Large intestine (tissue), 3 donors: ENCODE measurements around the gene HEG1. TPM values are rescaled to one million over a fixed set of nuclear protein-coding genes. Genes with fewer than 3 reads are reported as not detected.
A peak's percentile ranks its signal among the peaks of the same experiment; 100 is the strongest.

ENCODE experiments used
- DNase-seq, 2 donors: peaks; one replicate each; pipeline versions ENCODE4 v3.0.0 to v3.0.0-alpha.2; 2013
- H3K27ac ChIP-seq: one replicate; pipeline ENCODE4 v1.5.1; 2013; ENCODE audit warnings: low read length
- H3K27me3 ChIP-seq: 2 replicates; pipeline ENCODE4 v1.6.1; 2013; ENCODE audit warnings: low read length; ENCODE audit not compliant: control insufficient read depth, insufficient read depth
- H3K36me3 ChIP-seq: 2 replicates; pipeline ENCODE4 v1.6.1; 2013; ENCODE audit warnings: low read length; ENCODE audit not compliant: control insufficient read depth, insufficient read depth
- H3K4me1 ChIP-seq: one replicate; pipeline ENCODE4 v1.6.1; 2013; ENCODE audit warnings: low read length; ENCODE audit not compliant: control insufficient read depth, insufficient read depth
- H3K4me3 ChIP-seq: one replicate; pipeline ENCODE4 v1.5.1; 2013; ENCODE audit warnings: low read length
- H3K9me3 ChIP-seq: one replicate; pipeline ENCODE4 v1.6.1; 2013; ENCODE audit warnings: mild to moderate bottlenecking, low read depth, low read length, moderate library complexity; ENCODE audit not compliant: control insufficient read depth
- WGBS: methylation state at CpG from one replicate; pipeline ENCODE4 v1.1.5; 2013; ENCODE audit warnings: low lambda C conversion rate; ENCODE audit not compliant: insufficient coverage; 5-methylcytosine and 5-hydroxymethylcytosine counted together
- polyA plus RNA-seq: library from polyadenylated mRNA; unstranded; fragments of 120-200 nt; gene quantifications from one replicate; pipeline ENCODE4 v1.2.1, GENCODE V29; 2013

HEG1 gene
- polyA plus RNA-seq, 1 donor = 15.0 TPM

DNA sequence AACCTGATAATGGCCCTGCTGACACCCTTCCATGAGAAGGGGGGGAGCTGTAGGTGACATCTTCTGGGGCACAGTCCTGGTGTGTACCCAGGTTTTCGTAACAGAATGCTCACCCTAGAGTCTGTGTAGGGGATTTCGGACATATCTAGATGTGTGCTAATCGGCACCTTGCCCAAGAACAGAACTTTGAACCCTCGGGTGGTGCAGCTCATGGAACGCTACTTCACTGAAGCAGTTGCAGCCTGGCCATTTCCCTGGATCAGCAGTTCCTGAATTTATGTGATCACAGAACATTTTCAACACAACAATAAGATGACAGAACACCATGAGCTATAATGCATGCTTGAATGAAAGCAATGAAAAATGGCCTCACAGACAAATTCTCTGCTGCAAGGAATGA lies 63.8 kb downstream of the HEG1 start:
- peak; percentile 92 to 97 for DNase-seq
- Histone ChIP-seq H3K4me3 (no peak overlapping the region), H3K9me3 (peaks cover 5% of the 10 kb centered on the region), H3K27me3 (no peaks in the 10 kb centered on the region), H3K36me3 (peaks cover 6% of the 10 kb centered on the region), H3K4me1 (peaks cover 41% of the 10 kb centered on the region), H3K27ac (peak overlapping the region; percentile 89)
- WGBS = no CpG with 5 or more reads among the region's 5 CpGs

DNA sequence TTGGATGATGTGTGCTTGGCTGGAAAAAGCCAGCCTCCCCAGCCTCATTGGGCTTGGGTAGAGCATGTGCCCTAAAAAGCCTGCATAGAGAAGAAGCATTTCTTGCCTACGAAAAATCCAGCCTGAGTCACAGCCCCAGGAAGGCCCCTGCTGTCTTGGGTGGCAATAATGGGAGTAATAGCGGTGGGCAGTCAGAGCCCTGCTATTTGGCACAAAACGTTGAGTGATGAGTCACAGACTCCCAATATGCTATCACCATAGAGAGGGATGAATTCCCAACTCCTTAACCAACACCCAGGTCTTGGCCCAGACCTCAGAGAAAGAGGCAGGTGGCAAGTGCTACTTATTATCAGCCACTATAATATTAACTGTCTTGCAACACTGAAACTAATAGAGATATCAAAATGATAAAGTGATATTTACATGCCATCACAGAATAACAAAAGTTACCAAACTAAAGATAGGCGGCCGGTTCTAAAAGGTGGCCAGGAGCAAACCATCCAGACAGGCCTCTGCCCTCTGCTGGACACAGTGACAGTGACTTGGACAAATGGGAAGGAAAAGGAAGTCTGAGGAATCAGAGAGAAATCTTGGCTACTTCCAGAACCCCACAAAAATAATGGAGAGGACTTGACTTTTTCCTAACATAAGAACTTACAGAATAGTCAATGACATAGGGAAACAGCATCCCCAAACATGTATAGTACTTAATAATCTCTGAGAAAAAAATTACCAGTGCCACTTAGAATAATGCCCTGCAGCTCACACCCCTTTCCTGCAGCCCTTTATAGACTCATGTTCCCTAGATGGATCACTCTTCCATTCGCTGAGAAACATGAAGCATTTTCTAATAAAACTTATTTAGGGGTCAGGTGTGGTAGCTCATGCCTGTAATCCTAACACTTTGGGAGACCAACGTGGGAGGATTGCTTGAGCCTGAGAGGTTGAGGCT lies 69.3 kb downstream of the HEG1 start:
- Histone ChIP-seq H3K4me1 (peaks cover 35% of the 10 kb centered on the region), H3K4me3 (no peak overlapping the region), H3K9me3 (peaks cover 5% of the 10 kb centered on the region), H3K27ac (peak overlapping the region; percentile 87), H3K27me3 (no peaks in the 10 kb centered on the region), H3K36me3 (no peaks in the 10 kb centered on the region)
- DNase-seq = peak in 1 of 2 donors; percentile 67
- WGBS = 62% methylated on average over 4 of the region's 7 CpGs

DNA sequence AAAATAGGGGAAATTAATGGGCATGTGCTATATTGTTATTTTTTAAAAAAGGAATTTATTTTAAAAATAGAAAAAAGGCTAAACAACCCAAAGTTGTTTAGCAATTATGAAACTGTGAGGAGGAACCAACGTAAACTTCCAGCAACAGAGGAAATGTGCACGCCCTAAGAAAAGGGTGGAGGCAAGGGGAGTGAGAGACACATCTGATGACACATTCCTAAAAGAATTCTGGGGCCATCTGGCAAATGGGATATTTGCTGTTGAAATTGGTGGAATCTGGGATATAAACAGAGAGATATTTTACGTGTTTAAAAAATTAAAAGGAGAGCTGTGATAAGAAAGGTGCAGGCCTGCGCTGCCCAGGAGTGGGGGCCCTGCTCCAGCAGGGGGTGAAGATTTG lies 70.4 kb downstream of the HEG1 start:
- Histone ChIP-seq H3K36me3 (no peaks in the 10 kb centered on the region), H3K27ac (peak overlapping the region; percentile 87), H3K4me1 (peaks cover 34% of the 10 kb centered on the region), H3K9me3 (peaks cover 5% of the 10 kb centered on the region), H3K4me3 (no peak overlapping the region), H3K27me3 (no peaks in the 10 kb centered on the region)
- peak in 1 of 2 donors; percentile 40 for DNase-seq
- 40% methylated on average over 1 of the region's 4 CpGs for WGBS

DNA sequence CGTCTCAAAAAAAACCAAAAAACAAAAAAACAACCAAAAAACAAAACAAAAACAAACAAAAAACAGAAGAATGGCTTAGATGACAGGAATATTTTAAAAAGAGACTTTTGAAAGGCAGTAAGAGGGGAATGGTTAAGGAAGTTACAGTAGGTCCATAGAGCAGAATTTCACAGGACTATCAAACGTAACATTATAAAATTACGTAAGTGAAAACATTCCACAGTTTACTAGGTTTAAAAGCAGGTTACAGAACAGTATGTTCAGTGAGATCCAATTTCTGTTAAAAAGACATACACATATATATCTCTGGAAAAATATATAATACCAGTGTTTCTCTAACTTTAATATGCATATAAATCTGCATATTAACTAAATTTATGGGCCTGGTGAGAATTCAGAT lies 71.0 kb downstream of the HEG1 start:
- Histone ChIP-seq H3K27ac (peak overlapping the region; percentile 87), H3K4me3 (no peak overlapping the region), H3K36me3 (no peaks in the 10 kb centered on the region), H3K9me3 (peaks cover 5% of the 10 kb centered on the region), H3K27me3 (no peaks in the 10 kb centered on the region), H3K4me1 (peaks cover 33% of the 10 kb centered on the region)
- peak in 1 of 2 donors; percentile 38 for DNase-seq
- WGBS = 80% methylated on average over 2 of the region's 3 CpGs

DNA sequence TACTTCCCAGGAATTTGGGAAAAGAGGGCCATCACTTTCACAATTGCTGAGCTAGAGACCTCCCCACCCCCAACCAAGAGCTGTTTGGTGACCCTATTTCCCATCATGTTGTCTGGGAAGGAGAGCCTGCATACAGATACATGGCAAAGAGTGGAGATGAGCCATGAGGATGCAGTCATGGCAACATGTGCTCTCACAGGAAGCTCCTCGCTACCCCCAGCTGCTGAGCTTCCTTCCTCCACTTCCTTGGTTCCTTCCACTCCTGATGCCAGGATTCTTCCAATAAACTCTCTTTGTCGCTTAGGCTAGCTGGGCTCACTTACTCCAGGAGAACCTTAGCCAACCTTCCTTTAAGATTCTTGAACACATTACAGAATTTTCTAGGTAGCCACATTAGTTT lies 72.9 kb downstream of the HEG1 start:
- Histone ChIP-seq H3K36me3 (no peaks in the 10 kb centered on the region), H3K27ac (no peak overlapping the region), H3K27me3 (no peaks in the 10 kb centered on the region), H3K4me3 (no peak overlapping the region), H3K4me1 (peaks cover 26% of the 10 kb centered on the region), H3K9me3 (peaks cover 3% of the 10 kb centered on the region)
- WGBS = 100% methylated on average over 1 of the region's 2 CpGs
- DNase-seq = no peak

- no peaks in the 10 kb centered on the region for H3K9me3 ChIP-seq
These were observed 74.3 kb downstream of the HEG1 start for GRCh38 chr3:124981472-124981871.

GRCh38 chr3:124978627-124979026 lies 77.2 kb downstream of the HEG1 start:
- no peak for DNase-seq
- peaks cover 15% of the 10 kb centered on the region for H3K4me1 ChIP-seq
- WGBS = 100% methylated on average over 1 of the region's 7 CpGs

More at GRCh38 chr3:124981472-124981871, 74.3 kb downstream of the HEG1 start:
- no peak overlapping the region for H3K27ac ChIP-seq
- DNase-seq = no peak
- H3K27me3 ChIP-seq = no peaks in the 10 kb centered on the region
- H3K4me1 ChIP-seq = peaks cover 20% of the 10 kb centered on the region
- no peaks in the 10 kb centered on the region for H3K36me3 ChIP-seq
- WGBS = no CpG with 5 or more reads among the region's 5 CpGs
- no peak overlapping the region for H3K4me3 ChIP-seq

DNA sequence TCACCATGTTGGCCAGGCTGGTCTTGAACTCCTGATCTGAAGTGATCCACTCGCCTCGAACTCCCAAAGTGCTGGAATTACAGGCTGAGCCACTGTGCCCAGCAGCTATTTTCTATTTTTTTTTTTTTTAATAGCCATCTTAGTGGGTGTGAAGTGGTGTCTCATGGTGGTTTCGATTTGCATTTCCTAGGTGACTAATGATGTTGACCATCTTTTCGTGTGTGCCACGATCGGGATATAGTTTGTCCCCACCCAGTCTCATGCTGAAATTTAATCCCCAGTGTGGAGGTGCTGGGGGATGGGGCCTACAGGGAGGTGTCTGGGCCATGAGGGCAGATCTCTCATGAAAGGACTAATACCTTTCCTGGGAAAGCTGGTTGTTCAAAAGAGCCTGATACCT lies 79.4 kb downstream of the HEG1 start:
- no peak overlapping the region for H3K27ac ChIP-seq
- no peaks in the 10 kb centered on the region for H3K36me3 ChIP-seq
- H3K4me1 ChIP-seq = peaks cover 32% of the 10 kb centered on the region
- H3K27me3 ChIP-seq = no peaks in the 10 kb centered on the region
- DNase-seq = no peak
- H3K4me3 ChIP-seq = no peak overlapping the region
- no peaks in the 10 kb centered on the region for H3K9me3 ChIP-seq
- WGBS = 100% methylated on average over 2 of the region's 6 CpGs

More at GRCh38 chr3:124978627-124979026, 77.2 kb downstream of the HEG1 start:
- Histone ChIP-seq H3K4me3 (no peak overlapping the region), H3K27ac (no peak overlapping the region), H3K27me3 (no peaks in the 10 kb centered on the region), H3K9me3 (no peaks in the 10 kb centered on the region), H3K36me3 (no peaks in the 10 kb centered on the region)

- no CpG with 5 or more reads among the region's 2 CpGs for WGBS
- peak in 1 of 2 donors; percentile 73 for DNase-seq
- Histone ChIP-seq H3K9me3 (peaks cover 3% of the 10 kb centered on the region), H3K4me1 (peaks cover 49% of the 10 kb centered on the region), H3K4me3 (no peak overlapping the region), H3K27ac (peak overlapping the region; percentile 94), H3K36me3 (peaks cover 4% of the 10 kb centered on the region), H3K27me3 (no peaks in the 10 kb centered on the region)
These were observed 81.1 kb downstream of the HEG1 start for GRCh38 chr3:124974691-124975090.

- no peaks in the 10 kb centered on the region for H3K27me3 ChIP-seq
- DNase-seq = peak in 1 of 2 donors; percentile 64
- H3K36me3 ChIP-seq = peaks cover 10% of the 10 kb centered on the region
- H3K4me1 ChIP-seq = peaks cover 56% of the 10 kb centered on the region
- H3K9me3 ChIP-seq = peaks cover 3% of the 10 kb centered on the region
- H3K27ac ChIP-seq = peak overlapping the region; percentile 94
- no peak overlapping the region for H3K4me3 ChIP-seq
These were observed 82.5 kb downstream of the HEG1 start for GRCh38 chr3:124973290-124973689.
